Keratinocyte (primary cell): Measurements from ENCODE around the gene PTPMT1.

Source experiments
- EZH2 ChIP-seq: IDR thresholded peaks from one replicate; pipeline ENCODE4 v1.6.1; 2012; ENCODE audit warnings: inconsistent platforms, mild to moderate bottlenecking, low read length, moderate library complexity
- TF ChIP-seq, protein P1 (sequence below), 3 experiments: IDR thresholded peaks in 1 of 3; conservative IDR thresholded peaks in 1 of 3; optimal IDR thresholded peaks in 1 of 3; 2 replicates in 2 of 3; 3 replicates in 1 of 3; pipeline versions ENCODE3 to v1.5.1; 2011; ENCODE audit warnings: low read length in 3 of 3, mild to moderate bottlenecking in 3 of 3, moderate library complexity in 2 of 3, control low read depth in 1 of 3, inconsistent platforms in 1 of 3; ENCODE audit not compliant: insufficient read depth in 2 of 3; ENCODE audit errors: extremely low read depth in 1 of 3

DNA sequence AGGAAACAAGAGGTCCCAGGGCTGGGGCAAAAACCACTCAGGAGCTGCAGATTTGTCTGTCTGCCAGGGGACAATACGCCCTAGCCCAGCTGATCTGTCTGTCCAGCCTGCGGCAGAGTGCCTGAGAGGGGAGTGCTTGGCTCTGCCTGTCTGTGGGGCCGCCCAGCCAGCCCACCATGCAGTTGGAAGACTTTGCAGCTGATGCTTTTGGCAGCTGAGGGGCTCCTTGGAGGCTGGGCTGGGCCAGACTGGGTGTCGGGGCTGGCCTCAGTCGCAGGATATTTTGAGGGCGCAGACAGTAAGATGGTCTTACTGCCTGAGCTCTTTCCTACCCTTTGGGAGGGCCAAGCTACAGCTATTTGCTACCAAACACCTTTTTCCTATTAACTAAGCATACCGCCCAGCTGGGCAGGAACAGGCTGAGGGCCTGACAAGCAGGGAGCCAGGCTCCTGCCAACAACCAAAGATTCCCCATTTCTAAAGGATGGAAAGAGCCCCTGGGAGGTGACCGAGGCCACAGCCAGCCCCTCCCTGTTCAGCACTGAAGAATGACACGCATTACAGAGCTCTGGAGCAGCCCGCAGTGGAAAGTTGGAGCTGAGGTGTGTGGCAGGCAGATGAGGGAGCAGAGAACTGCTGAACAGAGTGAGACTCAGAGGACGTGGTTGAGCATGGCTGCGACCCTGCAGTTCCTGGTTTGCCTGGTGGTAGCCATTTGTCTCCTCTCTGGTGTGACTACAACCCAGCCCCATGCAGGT, 20.9 kb downstream of the PTPMT1 start, which contains the start of gene FAM180B:
- TF ChIP-seq, protein P1, sequence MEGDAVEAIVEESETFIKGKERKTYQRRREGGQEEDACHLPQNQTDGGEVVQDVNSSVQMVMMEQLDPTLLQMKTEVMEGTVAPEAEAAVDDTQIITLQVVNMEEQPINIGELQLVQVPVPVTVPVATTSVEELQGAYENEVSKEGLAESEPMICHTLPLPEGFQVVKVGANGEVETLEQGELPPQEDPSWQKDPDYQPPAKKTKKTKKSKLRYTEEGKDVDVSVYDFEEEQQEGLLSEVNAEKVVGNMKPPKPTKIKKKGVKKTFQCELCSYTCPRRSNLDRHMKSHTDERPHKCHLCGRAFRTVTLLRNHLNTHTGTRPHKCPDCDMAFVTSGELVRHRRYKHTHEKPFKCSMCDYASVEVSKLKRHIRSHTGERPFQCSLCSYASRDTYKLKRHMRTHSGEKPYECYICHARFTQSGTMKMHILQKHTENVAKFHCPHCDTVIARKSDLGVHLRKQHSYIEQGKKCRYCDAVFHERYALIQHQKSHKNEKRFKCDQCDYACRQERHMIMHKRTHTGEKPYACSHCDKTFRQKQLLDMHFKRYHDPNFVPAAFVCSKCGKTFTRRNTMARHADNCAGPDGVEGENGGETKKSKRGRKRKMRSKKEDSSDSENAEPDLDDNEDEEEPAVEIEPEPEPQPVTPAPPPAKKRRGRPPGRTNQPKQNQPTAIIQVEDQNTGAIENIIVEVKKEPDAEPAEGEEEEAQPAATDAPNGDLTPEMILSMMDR (optimal IDR thresholded peaks at IDR 0.05 in 1 of 3, IDR thresholded peaks at IDR 0.05 in 1 of 3, conservative IDR thresholded peaks at IDR 0.05 in 1 of 3; ENCODE audit: extremely low read depth in 1 of 3, insufficient read depth in 2 of 3, low read length in 3 of 3), result no peak
- TF ChIP-seq EZH2, result no peak
